Left ventricle myocardium inferior (tissue), 1 donor: Measurements from ENCODE around the gene YARS1. TPM values are rescaled to one million over a fixed set of nuclear protein-coding genes. Genes with fewer than 3 reads are reported as not detected.

ENCODE experiments used
- DNase-seq: peaks from one replicate; pipeline ENCODE4 v3.0.0-alpha.2; 2020
- H3K27ac ChIP-seq: fragments of 200-600 bp; replicated peaks from 2 replicates; pipeline ENCODE4 v1.8.0; 2021
- H3K27me3 ChIP-seq: fragments of 200-600 bp; 2 replicates; pipeline ENCODE4 v1.8.0; 2021; ENCODE audit warnings: low read depth
- H3K36me3 ChIP-seq: fragments of 200-600 bp; 2 replicates; pipeline ENCODE4 v1.8.0; 2021
- H3K4me1 ChIP-seq: fragments of 200-600 bp; 2 replicates; pipeline ENCODE4 v1.8.0; 2021
- H3K4me3 ChIP-seq: fragments of 200-600 bp; 2 replicates; pipeline ENCODE4 v1.8.0; 2021; ENCODE audit warnings: mild to moderate bottlenecking, moderate library complexity
- H3K9me3 ChIP-seq: fragments of 200-600 bp; replicated peaks from 2 replicates; pipeline ENCODE4 v1.8.0; 2021
- CTCF ChIP-seq: fragments of 200-600 bp; IDR thresholded peaks from 2 replicates; pipeline ENCODE4 v1.8.0; 2021; ENCODE audit warnings: antibody characterized with exemption, mild to moderate bottlenecking, borderline replicate concordance
- intact Hi-C: fragments of 100-400 bp; cut with micrococcal nuclease; formaldehyde crosslinking; loops from one replicate; pipeline ENCODE4 v1.11.0; 2022
- total RNA-seq: library from RNA; stranded (reverse); fragmentation: NEBNext Ultra II Directional; extraction: Animal tissue kit (Norgen Biotek cat#: 25700); gene quantifications from one replicate; pipeline ENCODE4 v1.2.1, GENCODE V29; 2021
- donor health status: DM: no; HTN: yes; CAD: no; lungs with severe emphysema.

Gene YARS1
- total RNA-seq, 1 donor from 2014 or later, result 35.5 TPM

- Histone ChIP-seq H3K4me1 (peaks cover 24% of the 10 kb centered on the region), H3K36me3 (peaks cover 23% of the 10 kb centered on the region), H3K27ac (no peak overlapping the region), H3K27me3 (no peaks in the 10 kb centered on the region), H3K4me3 (no peak overlapping the region), H3K9me3 (no peaks in the 10 kb centered on the region)
- DNase-seq, result no peak
- intact Hi-C loops, result no loop called here
- TF ChIP-seq CTCF, result no peak
Measured at GRCh38 chr1:32769524-32770220, 47.5 kb downstream of the YARS1 start.

GRCh38 chr1:32768110-32768850 is 48.9 kb downstream of the YARS1 start:
- H3K27ac ChIP-seq, result no peak overlapping the region
- TF ChIP-seq CTCF, result no peak
- H3K4me1 ChIP-seq, result peaks cover 24% of the 10 kb centered on the region
- H3K36me3 ChIP-seq, result peaks cover 11% of the 10 kb centered on the region
- H3K27me3 ChIP-seq, result no peaks in the 10 kb centered on the region
- no peaks in the 10 kb centered on the region for H3K9me3 ChIP-seq
- H3K4me3 ChIP-seq, result no peak overlapping the region
- intact Hi-C loops, result no loop called here
- DNase-seq, result no peak

GRCh38 chr1:32767641-32768040 is 49.5 kb downstream of the YARS1 start:
- DNase-seq, result no peak
- Histone ChIP-seq H3K36me3 (peaks cover 11% of the 10 kb centered on the region), H3K4me1 (peaks cover 21% of the 10 kb centered on the region), H3K4me3 (no peak overlapping the region), H3K27ac (no peak overlapping the region), H3K9me3 (no peaks in the 10 kb centered on the region), H3K27me3 (no peaks in the 10 kb centered on the region)
- no peak for TF ChIP-seq CTCF
- intact Hi-C loops, result no loop called here

GRCh38 chr1:32767156-32767555 is 50.0 kb downstream of the YARS1 start:
- Histone ChIP-seq H3K36me3 (peaks cover 11% of the 10 kb centered on the region), H3K9me3 (no peaks in the 10 kb centered on the region), H3K27ac (no peak overlapping the region), H3K4me1 (peaks cover 17% of the 10 kb centered on the region), H3K27me3 (no peaks in the 10 kb centered on the region), H3K4me3 (no peak overlapping the region)
- no peak for DNase-seq
- TF ChIP-seq CTCF, result no peak
- intact Hi-C loops, result no loop called here

GRCh38 chr1:32766328-32766972 is 50.7 kb downstream of the YARS1 start:
- intact Hi-C loops, result no loop called here
- Histone ChIP-seq H3K27ac (no peak overlapping the region), H3K36me3 (peaks cover 11% of the 10 kb centered on the region), H3K4me3 (no peak overlapping the region), H3K27me3 (no peaks in the 10 kb centered on the region), H3K4me1 (peaks cover 21% of the 10 kb centered on the region), H3K9me3 (no peaks in the 10 kb centered on the region)
- no peak for DNase-seq
- no peak for TF ChIP-seq CTCF
